HG02938 (cell line): ENCODE data around the gene SASS6.
A peak's percentile ranks its signal among the peaks of the same experiment; 100 is the strongest.

Experiments used
- ATAC-seq: cut with Tn5 transposase; IDR thresholded peaks from one replicate; pipeline ENCODE4 v1.9.1; 2021; ENCODE audit warnings: mild to moderate bottlenecking, moderate library complexity; ENCODE audit not compliant: unreplicated experiment

Gene SASS6

GRCh38 chr1:100132566-100133477, at the start of gene SASS6, which contains the start of gene TRMT13:
SASS6 (minus strand) TSS chr1:100132930; CDS start chr1:100132814, 116 bp downstream.
TRMT13 (plus strand) TSS chr1:100133163; CDS start chr1:100133169, 6 bp downstream.
- peak; percentile 89 for ATAC-seq

GRCh38 chr1:100178091-100178490, 45.4 kb upstream of the SASS6 start, which contains the start of gene LRRC39:
LRRC39 (minus strand) TSS chr1:100178256; CDS start chr1:100168516, 9,740 bp downstream.
- no peak for ATAC-seq

- no peak for ATAC-seq
These were observed 44.7 kb upstream of the SASS6 start for GRCh38 chr1:100177295-100178041.

GRCh38 chr1:100168051-100168450, 35.3 kb upstream of the SASS6 start:
- ATAC-seq = no peak

- ATAC-seq = no peak
These were observed 32.0 kb upstream of the SASS6 start for GRCh38 chr1:100164702-100165101.

- no peak for ATAC-seq
These were observed 31.5 kb upstream of the SASS6 start for GRCh38 chr1:100164216-100164615.

- no peak for ATAC-seq
These were observed 30.2 kb upstream of the SASS6 start for GRCh38 chr1:100162881-100163280.

- ATAC-seq = peak; percentile 72
These were observed 19.5 kb upstream of the SASS6 start for GRCh38 chr1:100152271-100152670.

GRCh38 chr1:100151679-100152078, 18.9 kb upstream of the SASS6 start:
- no peak for ATAC-seq

- ATAC-seq = no peak
These were observed 15.1 kb upstream of the SASS6 start for GRCh38 chr1:100147875-100148274.

GRCh38 chr1:100146958-100147357, 14.2 kb upstream of the SASS6 start:
- ATAC-seq = no peak

- no peak for ATAC-seq
These were observed 12.4 kb upstream of the SASS6 start for GRCh38 chr1:100145116-100145515.

- no peak for ATAC-seq
These were observed 9.6 kb upstream of the SASS6 start for GRCh38 chr1:100142343-100142742.

- no peak for ATAC-seq
These were observed 8.5 kb upstream of the SASS6 start for GRCh38 chr1:100141192-100141591.

GRCh38 chr1:100137602-100138001, 4.9 kb upstream of the SASS6 start:
- no peak for ATAC-seq

- ATAC-seq = no peak
These were observed 2.1 kb upstream of the SASS6 start for GRCh38 chr1:100134872-100135271.

GRCh38 chr1:100131623-100132022, 1.1 kb downstream of the SASS6 start:
- no peak for ATAC-seq

GRCh38 chr1:100130552-100131077, 2.1 kb downstream of the SASS6 start:
- no peak for ATAC-seq

GRCh38 chr1:100127226-100127625, 5.5 kb downstream of the SASS6 start:
- no peak for ATAC-seq

- ATAC-seq = no peak
These were observed 10.6 kb downstream of the SASS6 start for GRCh38 chr1:100122177-100122576.

- no peak for ATAC-seq
These were observed 17.2 kb downstream of the SASS6 start for GRCh38 chr1:100115524-100115923.
